K562 (cell line): Measurements from ENCODE around the gene LRRC8E. TPM values are rescaled to one million over a fixed set of nuclear protein-coding genes. Genes with fewer than 3 reads are reported as not detected.
A peak's percentile ranks its signal among the peaks of the same experiment; 100 is the strongest.

Experiments used
- CLOCK ChIP-seq: fragments of 250-450 bp; sonication (Bioruptor Pico); IDR thresholded peaks from 2 replicates; pipeline ENCODE4 v1.4.0; 2020; ENCODE audit warnings: mild to moderate bottlenecking, moderate library complexity, borderline replicate concordance
- GABPB2 ChIP-seq: fragments of 250-450 bp; sonication (Bioruptor Pico); conservative IDR thresholded peaks from 2 replicates; pipeline ENCODE4 v1.5.1; 2021; ENCODE audit warnings: mild to moderate bottlenecking
- NR2C2 ChIP-seq, 2 experiments: fragments of 200-800 bp in 1 of 2; sonication (Bioruptor generic) in 1 of 2; sonication (generic) in 1 of 2; formaldehyde crosslinking in 1 of 2; IDR thresholded peaks; 2 replicates each; pipeline versions ENCODE4 v1.6.1 to v1.8.0; 2016 to 2022; ENCODE audit warnings: mild to moderate bottlenecking in 1 of 2, missing compliant biosample characterization in 1 of 2, missing genetic modification characterization in 1 of 2, missing genetic modification reagents in 1 of 2
- POLR2H ChIP-seq: IDR thresholded peaks from 2 replicates; pipeline ENCODE4 v1.6.1; 2016; ENCODE audit warnings: missing genetic modification characterization, low read depth, mild to moderate bottlenecking, control low read depth, missing compliant biosample characterization, moderate library complexity
- PTBP1 ChIP-seq: fragments of 200-400 bp; formaldehyde crosslinking; IDR thresholded peaks from 2 replicates; pipeline ENCODE4 v1.6.1; 2017; ENCODE audit warnings: low read depth, low read length
- REST ChIP-seq, 2 experiments: fragments of 450-650 bp; formaldehyde crosslinking in 1 of 2; IDR thresholded peaks; 2 replicates each; pipeline versions ENCODE4 v1.4.0 to v1.6.1; 2014 to 2020; ENCODE audit warnings: mild to moderate bottlenecking in 2 of 2, borderline replicate concordance in 1 of 2, low read depth in 1 of 2
- SREBF1 ChIP-seq: fragments of 150-350 bp; IDR thresholded peaks from 2 replicates; pipeline ENCODE4 v1.6.1; 2014; ENCODE audit warnings: antibody characterized with exemption, low read depth, low read length, borderline replicate concordance
- TEAD1 ChIP-seq, 2 experiments: fragments of 450-650 bp in 1 of 2; sonication (generic) in 1 of 2; formaldehyde crosslinking; IDR thresholded peaks; 2 replicates each; pipeline versions ENCODE4 v1.4.0 to v1.8.0; 2020 to 2022; ENCODE audit warnings: mild to moderate bottlenecking in 2 of 2, missing genetic modification reagents in 1 of 2
- YBX1 ChIP-seq: fragments of 450-650 bp; IDR thresholded peaks from 2 replicates; pipeline ENCODE4 v1.7.1; 2016; ENCODE audit warnings: mild to moderate bottlenecking
- ZKSCAN1 ChIP-seq: fragments of 150-350 bp; IDR thresholded peaks from 2 replicates; pipeline ENCODE4 v1.6.1; 2016; ENCODE audit warnings: low read depth, low read length
- ZNF174 ChIP-seq: fragments of 250-450 bp; sonication (Bioruptor Pico); IDR thresholded peaks from 2 replicates; pipeline ENCODE4 v1.4.0; 2020; ENCODE audit warnings: mild to moderate bottlenecking
- ZNF57 ChIP-seq: fragments of 450-650 bp; formaldehyde crosslinking; IDR thresholded peaks from 2 replicates; pipeline ENCODE4 v1.4.0; 2020; ENCODE audit warnings: mild to moderate bottlenecking, moderate library complexity
- polyA plus RNA-seq, 8 experiments: library from polyadenylated mRNA; depleted of rRNA in 4 of 8; stranded (reverse) in 5 of 8; unstranded in 3 of 8; fragments of >200 nt; fragmentation: Nextera tagmentation in 2 of 8; fragmentation: Illumina TruSeq in 1 of 8; extraction: Ambion mirVana in 2 of 8; extraction: Trizol in 1 of 8; gene quantifications; 2 replicates each; pipeline versions ENCODE4 v1.2.1 to v1.2.3, GENCODE V29; 2011 to 2014; ENCODE audit warnings: inconsistent platforms in 1 of 8, missing spikeins in 1 of 8
- total RNA-seq, 7 experiments: library from RNA; depleted of rRNA in 6 of 7; stranded (reverse); fragments of >200 nt in 6 of 7; fragmentation: Illumina TruSeq in 2 of 7; extraction: Trizol in 2 of 7; gene quantifications; 2 replicates each; pipeline versions ENCODE4 v1.2.1 to v1.2.3, GENCODE V29; 2011 to 2021; ENCODE audit warnings: low replicate concordance in 1 of 7
- TF ChIP-seq, protein P1 (sequence below): fragments of 250-450 bp; sonication (Bioruptor Pico); IDR thresholded peaks from 2 replicates; pipeline ENCODE4 v1.4.0; 2020; ENCODE audit warnings: mild to moderate bottlenecking

The LRRC8E gene
- total and polyA plus RNA-seq, 9 of the 15 experiments (the other 6 are each of a cell fraction or from before 2014, with no cell fraction given), result 0.08 to 5.7 (median 3.5) TPM; not detected in 1

DNA sequence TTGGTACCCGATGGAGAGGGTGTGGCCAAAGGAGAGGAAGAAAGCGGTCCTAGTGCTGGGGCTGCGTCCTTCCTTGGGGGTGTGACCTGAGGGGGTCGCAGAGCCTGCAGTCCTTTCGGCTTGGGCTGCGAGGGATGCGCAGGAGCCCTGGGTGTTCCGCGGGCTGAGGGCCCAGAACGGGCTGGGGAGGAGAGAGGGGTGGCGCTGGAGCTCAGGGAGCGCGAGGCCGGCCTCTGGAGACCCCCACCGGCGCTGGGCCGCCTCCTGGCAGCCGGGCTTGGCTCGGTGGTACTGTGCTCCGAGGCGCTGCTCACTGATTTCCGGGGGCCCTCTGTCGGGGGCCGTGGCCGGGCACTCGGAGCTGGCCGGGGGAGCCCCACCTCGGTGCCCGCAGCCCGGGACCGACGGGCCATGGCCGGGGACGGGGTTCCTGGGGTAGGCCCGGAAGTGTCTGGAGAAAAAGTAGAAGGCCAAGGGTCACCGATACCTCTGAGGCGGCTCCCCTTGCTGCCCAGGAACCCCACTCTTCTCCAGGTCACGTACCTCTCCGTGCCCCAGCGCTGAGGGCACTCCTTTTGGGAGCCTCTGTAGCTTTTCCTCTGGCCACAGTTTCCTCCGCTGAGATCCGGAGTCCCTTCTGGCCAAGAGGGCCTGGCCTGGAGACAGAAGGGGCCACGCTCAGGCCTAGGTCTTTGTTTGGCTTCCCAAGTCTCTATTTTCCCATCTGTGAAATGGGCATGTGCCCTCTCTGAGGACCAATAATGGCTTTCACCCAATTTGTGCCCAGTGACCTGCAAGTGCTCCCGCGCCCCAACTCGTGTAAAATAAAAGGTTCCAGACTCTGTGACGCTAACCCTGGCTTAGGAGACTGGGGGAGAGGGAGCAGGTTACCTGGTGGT, 15.8 kb upstream of the LRRC8E start (continued):
- TF ChIP-seq NR2C2 (CRISPR knock-in tag; IDR thresholded peaks at IDR 0.05) (no peak), NR2C2 (tag; IDR thresholded peaks at IDR 0.05) (no peak), ZNF174 (no peak), REST (IDR thresholded peaks at IDR 0.05; ENCODE audit: borderline replicate concordance) (no peak), REST (CRISPR knock-in tag; IDR thresholded peaks at IDR 0.05; ENCODE audit: low read depth) (no peak), SREBF1 (no peak), ZKSCAN1 (no peak), TEAD1 (CRISPR knock-in tag; IDR thresholded peaks at IDR 0.05) (no peak), CLOCK (CRISPR knock-in tag) (no peak), PTBP1 (peak; percentile 96), YBX1 (no peak), ZNF57 (CRISPR knock-in tag) (no peak), GABPB2 (no peak), POLR2H (tag) (no peak)
- TF ChIP-seq, protein P1, sequence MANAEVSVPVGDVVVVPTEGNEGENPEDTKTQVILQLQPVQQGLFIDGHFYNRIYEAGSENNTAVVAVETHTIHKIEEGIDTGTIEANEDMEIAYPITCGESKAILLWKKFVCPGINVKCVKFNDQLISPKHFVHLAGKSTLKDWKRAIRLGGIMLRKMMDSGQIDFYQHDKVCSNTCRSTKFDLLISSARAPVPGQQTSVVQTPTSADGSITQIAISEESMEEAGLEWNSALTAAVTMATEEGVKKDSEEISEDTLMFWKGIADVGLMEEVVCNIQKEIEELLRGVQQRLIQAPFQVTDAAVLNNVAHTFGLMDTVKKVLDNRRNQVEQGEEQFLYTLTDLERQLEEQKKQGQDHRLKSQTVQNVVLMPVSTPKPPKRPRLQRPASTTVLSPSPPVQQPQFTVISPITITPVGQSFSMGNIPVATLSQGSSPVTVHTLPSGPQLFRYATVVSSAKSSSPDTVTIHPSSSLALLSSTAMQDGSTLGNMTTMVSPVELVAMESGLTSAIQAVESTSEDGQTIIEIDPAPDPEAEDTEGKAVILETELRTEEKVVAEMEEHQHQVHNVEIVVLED (CRISPR knock-in tag), result no peak
